Loucy (cell line): ENCODE measurements around the gene SERINC3.
"Not testable (repeated sequence)": the region's sequence is repeated elsewhere in the genome, so short reads cannot be mapped to it uniquely, and the experiment has no call there.

ENCODE experiments used
- H2AFZ ChIP-seq: fragments of 200-600 bp; sonication (generic); 2 replicates; pipeline ENCODE4 v1.6.0; 2016; ENCODE audit warnings: antibody characterized with exemption, mild to moderate bottlenecking, low read length, moderate library complexity
- H3F3A ChIP-seq: fragments of 200-600 bp; 2 replicates; pipeline ENCODE4 v1.6.0; 2016; ENCODE audit warnings: antibody characterized with exemption, low read depth, mild to moderate bottlenecking
- H3K27me3 ChIP-seq: fragments of 200-600 bp; sonication (generic); 2 replicates; pipeline ENCODE4 v1.6.1; 2014; ENCODE audit warnings: low read length, mild to moderate bottlenecking; ENCODE audit not compliant: insufficient read depth, poor library complexity, severe bottlenecking
- H3K36me3 ChIP-seq: fragments of 200-600 bp; sonication (generic); 2 replicates; pipeline ENCODE4 v1.6.1; 2016; ENCODE audit warnings: low read length; ENCODE audit not compliant: insufficient read depth
- H3K4me1 ChIP-seq: fragments of 200-600 bp; sonication (generic); 2 replicates; pipeline ENCODE4 v1.5.1; 2014; ENCODE audit warnings: low read length, mild to moderate bottlenecking; ENCODE audit not compliant: insufficient read depth, poor library complexity, severe bottlenecking
- H3K4me2 ChIP-seq: fragments of 200-600 bp; sonication (generic); 2 replicates; pipeline ENCODE4 v1.6.0; 2014; ENCODE audit warnings: antibody characterized with exemption, low read length, low read depth, mild to moderate bottlenecking; ENCODE audit not compliant: poor library complexity, severe bottlenecking
- H3K4me3 ChIP-seq: fragments of 200-600 bp; sonication (generic); 2 replicates; pipeline ENCODE4 v1.5.1; 2014; ENCODE audit warnings: low read length, mild to moderate bottlenecking, mixed read lengths; ENCODE audit not compliant: poor library complexity, severe bottlenecking
- H3K79me2 ChIP-seq: fragments of 200-600 bp; sonication (generic); 2 replicates; pipeline ENCODE4 v1.6.1; 2014; ENCODE audit warnings: low read length; ENCODE audit not compliant: insufficient read depth
- H3K9ac ChIP-seq: fragments of 200-600 bp; sonication (generic); 2 replicates; pipeline ENCODE4 v1.6.0; 2014; ENCODE audit warnings: mild to moderate bottlenecking, low read depth, low read length, moderate library complexity; ENCODE audit not compliant: poor library complexity, severe bottlenecking
- H3K9me2 ChIP-seq: fragments of 200-600 bp; sonication (generic); replicated peaks from 2 replicates; pipeline ENCODE4 v1.6.1; 2016; ENCODE audit warnings: low read depth, low read length, mixed read lengths
- H3K9me3 ChIP-seq: fragments of 200-600 bp; sonication (generic); 2 replicates; pipeline ENCODE4 v1.6.1; 2014; ENCODE audit warnings: mild to moderate bottlenecking, antibody characterized with exemption, low read length, low read depth; ENCODE audit not compliant: insufficient read depth
- H4K20me1 ChIP-seq: fragments of 200-600 bp; sonication (generic); 2 replicates; pipeline ENCODE4 v1.6.0; 2014; ENCODE audit warnings: antibody characterized with exemption, low read length, mild to moderate bottlenecking; ENCODE audit not compliant: insufficient read depth, poor library complexity, severe bottlenecking
- EZH2phosphoT487 ChIP-seq: fragments of 200-600 bp; IDR thresholded peaks from 2 replicates; pipeline ENCODE4 v1.6.1; 2018; ENCODE audit warnings: antibody characterized with exemption, mild to moderate bottlenecking, moderate library complexity, borderline replicate concordance
- TF ChIP-seq, protein P1 (sequence below): fragments of 200-600 bp; sonication (generic); conservative IDR thresholded peaks from 2 replicates; pipeline ENCODE4 v1.5.1; 2014; ENCODE audit warnings: mild to moderate bottlenecking, antibody characterized with exemption, low read length

Gene SERINC3

DNA sequence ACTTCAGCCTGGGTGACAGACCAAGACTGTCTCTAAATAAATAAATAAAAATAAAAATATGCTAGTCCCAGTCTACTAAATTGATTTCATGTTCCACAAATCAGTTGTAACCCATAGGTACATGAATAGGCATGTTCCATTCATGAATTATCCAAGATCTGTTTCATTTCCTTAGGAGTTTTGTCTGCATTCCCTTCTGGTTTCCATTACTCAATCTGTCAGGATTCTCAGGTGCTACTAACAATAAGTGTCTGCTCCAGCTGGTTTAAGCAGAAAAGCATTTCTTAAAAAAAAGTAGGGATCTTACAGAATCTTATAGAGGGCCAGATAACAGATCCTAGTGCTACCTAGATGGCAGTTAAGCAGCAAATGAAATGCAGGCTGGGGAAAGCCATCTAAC is 44.9 kb upstream of the SERINC3 start:
- Histone ChIP-seq H3K9ac (no peak overlapping the region), H3K9me3 (no peaks in the 10 kb centered on the region), H3K79me2 (no peaks in the 10 kb centered on the region), H3K4me1 (peaks cover 30% of the 10 kb centered on the region), H3K36me3 (no peaks in the 10 kb centered on the region), H3K27me3 (no peaks in the 10 kb centered on the region), H3K9me2 (no peaks in the 10 kb centered on the region), H3K4me3 (no peak overlapping the region), H3F3A (peaks cover 3% of the 10 kb centered on the region), H3K4me2 (no peak overlapping the region), H2AFZ (no peak overlapping the region), H4K20me1 (no peaks in the 10 kb centered on the region)
- TF ChIP-seq, protein P1, sequence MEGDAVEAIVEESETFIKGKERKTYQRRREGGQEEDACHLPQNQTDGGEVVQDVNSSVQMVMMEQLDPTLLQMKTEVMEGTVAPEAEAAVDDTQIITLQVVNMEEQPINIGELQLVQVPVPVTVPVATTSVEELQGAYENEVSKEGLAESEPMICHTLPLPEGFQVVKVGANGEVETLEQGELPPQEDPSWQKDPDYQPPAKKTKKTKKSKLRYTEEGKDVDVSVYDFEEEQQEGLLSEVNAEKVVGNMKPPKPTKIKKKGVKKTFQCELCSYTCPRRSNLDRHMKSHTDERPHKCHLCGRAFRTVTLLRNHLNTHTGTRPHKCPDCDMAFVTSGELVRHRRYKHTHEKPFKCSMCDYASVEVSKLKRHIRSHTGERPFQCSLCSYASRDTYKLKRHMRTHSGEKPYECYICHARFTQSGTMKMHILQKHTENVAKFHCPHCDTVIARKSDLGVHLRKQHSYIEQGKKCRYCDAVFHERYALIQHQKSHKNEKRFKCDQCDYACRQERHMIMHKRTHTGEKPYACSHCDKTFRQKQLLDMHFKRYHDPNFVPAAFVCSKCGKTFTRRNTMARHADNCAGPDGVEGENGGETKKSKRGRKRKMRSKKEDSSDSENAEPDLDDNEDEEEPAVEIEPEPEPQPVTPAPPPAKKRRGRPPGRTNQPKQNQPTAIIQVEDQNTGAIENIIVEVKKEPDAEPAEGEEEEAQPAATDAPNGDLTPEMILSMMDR = no peak
- TF ChIP-seq EZH2phosphoT487 = no peak

DNA sequence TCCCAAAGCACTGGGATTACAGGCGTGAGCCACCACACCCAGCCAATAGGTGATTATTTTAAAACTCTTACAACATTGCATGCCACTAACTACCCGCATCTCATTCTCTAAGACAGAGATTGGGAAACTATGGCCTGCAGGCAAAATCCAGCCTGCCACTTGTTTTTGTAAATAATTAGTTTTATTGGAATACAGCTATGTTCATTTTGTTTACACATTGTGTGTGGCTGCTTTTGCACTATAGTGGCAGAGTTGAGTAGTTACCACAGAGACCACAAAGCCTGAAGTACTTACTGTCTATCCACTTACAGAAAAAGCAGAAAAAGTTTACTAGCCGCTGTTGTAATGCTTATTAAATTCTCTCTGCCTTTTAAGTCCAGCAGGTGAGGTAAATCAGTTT is 44.1 kb upstream of the SERINC3 start:
- Histone ChIP-seq H4K20me1 (no peaks in the 10 kb centered on the region), H3K9me3 (no peaks in the 10 kb centered on the region), H3F3A (peaks cover 3% of the 10 kb centered on the region), H3K4me2 (no peak overlapping the region), H3K4me1 (peaks cover 23% of the 10 kb centered on the region), H3K9ac (no peak overlapping the region), H3K4me3 (no peak overlapping the region), H3K27me3 (no peaks in the 10 kb centered on the region), H3K36me3 (no peaks in the 10 kb centered on the region), H3K79me2 (no peaks in the 10 kb centered on the region), H3K9me2 (no peaks in the 10 kb centered on the region), H2AFZ (no peak overlapping the region)
- TF ChIP-seq, protein P1 = no peak
- no peak for TF ChIP-seq EZH2phosphoT487

DNA sequence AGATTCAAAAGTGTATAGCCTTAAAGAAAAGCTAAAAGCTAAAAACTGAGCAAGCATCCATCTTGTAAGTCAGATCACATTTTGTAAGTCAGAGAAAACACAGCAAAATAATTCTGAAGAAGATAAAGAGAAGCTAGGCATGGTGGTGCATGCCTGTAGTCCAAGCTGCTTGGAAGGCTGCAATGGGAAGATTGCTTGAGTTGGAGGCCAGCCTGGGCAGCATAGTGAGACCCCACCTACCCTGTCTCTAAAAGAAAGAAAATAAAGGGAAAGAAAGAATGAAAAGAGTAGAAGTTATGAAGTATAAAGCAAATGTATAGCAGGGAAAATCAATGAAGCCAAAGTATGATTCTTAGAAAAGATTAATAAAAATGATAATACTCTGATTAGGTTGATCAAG is 40.0 kb upstream of the SERINC3 start:
- no peaks in the 10 kb centered on the region for H3K9me2 ChIP-seq
- no peak overlapping the region for H3K4me3 ChIP-seq
- no peaks in the 10 kb centered on the region; the same call in 1 of the 2 replicates for H3F3A ChIP-seq
- H3K9me3 ChIP-seq = no peaks in the 10 kb centered on the region
- no peaks in the 10 kb centered on the region; the same call in 1 of the 2 replicates for H3K79me2 ChIP-seq
- H2AFZ ChIP-seq = no peak overlapping the region
- peaks cover 15% of the 10 kb centered on the region for H3K4me1 ChIP-seq
- H3K9ac ChIP-seq = no peak overlapping the region
- H4K20me1 ChIP-seq = no peaks in the 10 kb centered on the region
- no peak overlapping the region for H3K4me2 ChIP-seq
- H3K27me3 ChIP-seq = no peaks in the 10 kb centered on the region
- H3K36me3 ChIP-seq = no peaks in the 10 kb centered on the region
- TF ChIP-seq, protein P1 = no peak
- TF ChIP-seq EZH2phosphoT487 = no peak

DNA sequence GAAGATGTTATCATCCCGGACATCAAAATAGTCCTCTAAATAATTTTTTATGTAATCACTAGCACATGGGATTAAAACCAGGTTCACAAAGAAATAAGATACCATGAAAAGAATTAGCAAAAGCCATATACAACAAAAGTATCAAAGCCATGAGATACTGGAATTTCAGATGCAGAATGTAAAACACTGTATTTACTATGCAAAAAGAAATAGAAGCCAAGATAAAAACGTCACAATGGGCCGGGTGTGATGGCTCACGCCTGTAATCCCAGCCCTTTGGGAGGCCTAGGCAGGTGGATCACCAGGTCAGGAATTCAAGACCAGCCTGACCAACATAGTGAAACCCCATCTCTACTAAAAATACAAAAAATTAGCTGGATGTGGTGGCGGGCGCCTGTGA is 38.9 kb upstream of the SERINC3 start:
- H3K4me2 ChIP-seq, H3K4me3 ChIP-seq, H3K9ac ChIP-seq: not testable (repeated sequence)

More for the DNA sequence above, 38.9 kb upstream of the SERINC3 start:
- not testable (repeated sequence) for H3K9me3 ChIP-seq, H3K9me2 ChIP-seq, H3K79me2 ChIP-seq, H3F3A ChIP-seq, H4K20me1 ChIP-seq, H3K27me3 ChIP-seq, H2AFZ ChIP-seq, H3K36me3 ChIP-seq
- H3K4me1 ChIP-seq = peaks cover 11% of the 10 kb centered on the region
